Transverse colon (tissue), 4 donors: ENCODE measurements around the gene NNAT. TPM values are rescaled to one million over a fixed set of nuclear protein-coding genes. Genes with fewer than 3 reads are reported as not detected.

ENCODE experiments used
- DNase-seq: peaks from one replicate; pipeline ENCODE4 v3.0.0-alpha.2; 2019
- H3K27ac ChIP-seq, 4 donors: fragments of 200-600 bp; sonication (generic); 2 replicates each; pipeline ENCODE4 v1.5.1; 2016 to 2018; ENCODE audit warnings: inconsistent platforms in 4 of 4
- H3K27me3 ChIP-seq: fragments of 200-600 bp; sonication (generic); 2 replicates; pipeline ENCODE4 v1.5.1; 2017; ENCODE audit warnings: inconsistent platforms
- H3K36me3 ChIP-seq, 4 donors: fragments of 200-600 bp; sonication (generic); 2 replicates each; pipeline ENCODE4 v1.5.1; 2017 to 2019; ENCODE audit warnings: inconsistent platforms in 4 of 4
- H3K4me1 ChIP-seq, 4 donors: fragments of 200-600 bp; sonication (generic); 2 replicates each; pipeline ENCODE4 v1.5.1; 2017 to 2020; ENCODE audit warnings: inconsistent platforms in 4 of 4
- H3K4me3 ChIP-seq, 4 donors: fragments of 200-600 bp; sonication (generic); 1 replicate in 1 of 4; 2 replicates in 3 of 4; pipeline versions ENCODE4 v1.5.1 to v1.6.1; 2017 to 2019; ENCODE audit warnings: inconsistent platforms in 4 of 4
- H3K9me3 ChIP-seq, 2 donors: fragments of 200-600 bp; sonication (generic); 2 replicates each; pipeline ENCODE4 v1.5.1; 2017 to 2019; ENCODE audit warnings: inconsistent platforms in 2 of 2
- CTCF ChIP-seq, 5 experiments: fragments of 200-600 bp in 3 of 5; fragments of 450-650 bp in 2 of 5; sonication (generic) in 3 of 5; IDR thresholded peaks; 1 replicate in 2 of 5; 2 replicates in 3 of 5; pipeline ENCODE4 v1.5.1; 2016 to 2017; ENCODE audit warnings: antibody characterized with exemption in 5 of 5, inconsistent platforms in 3 of 5, mild to moderate bottlenecking in 2 of 5, moderate library complexity in 1 of 5
- EP300 ChIP-seq: sonication (generic); formaldehyde crosslinking; IDR thresholded peaks from one replicate; pipeline ENCODE4 v1.6.1; 2017; ENCODE audit warnings: antibody characterized with exemption, low read depth
- POLR2A ChIP-seq: fragments of 450-650 bp; IDR thresholded peaks from one replicate; pipeline ENCODE4 v1.6.1; 2016; ENCODE audit warnings: antibody characterized with exemption, mild to moderate bottlenecking, moderate library complexity
- POLR2AphosphoS5 ChIP-seq, 3 donors: sonication (generic); formaldehyde crosslinking; IDR thresholded peaks; one replicate each; pipeline ENCODE4 v1.6.1; 2016; ENCODE audit warnings: antibody characterized with exemption in 3 of 3
- WGBS, 2 donors: methylation state at CpG; one replicate each; pipeline ENCODE4 v1.1.5; 2018; ENCODE audit warnings: low coverage in 1 of 2; 5-methylcytosine and 5-hydroxymethylcytosine counted together
- in situ Hi-C, 4 donors: fragments of 200-750 bp; cut with MboI; loops; one replicate each; pipeline versions ENCODE4 v1.15.0 to v1.15.1; 2017; ENCODE audit warnings: low sequenced_read_pairs in 3 of 4, low pct_ligation_motif_present in 1 of 4, low pct_unique_long_range_greater_than_20kb in 1 of 4
- intact Hi-C: fragments of 100-400 bp; cut with DNase I; formaldehyde crosslinking; loops from one replicate; pipeline ENCODE4 v1.15.1; 2023; ENCODE audit warnings: low total_unique reads
- total RNA-seq, 4 donors: library from RNA; depleted of rRNA; stranded (reverse); fragments of >200 nt; gene quantifications; one replicate each; pipeline ENCODE4 v1.1.0, GENCODE V29; 2016

Gene NNAT
- total RNA-seq, 4 donors from 2014 or later, result 11.3 to 33.0 (median 14.3) TPM

GRCh38 chr20:37492096-37492625 lies 28.9 kb upstream of the NNAT start:
- H3K27ac ChIP-seq, result no peak overlapping the region
- in situ Hi-C loops (no loop called here), intact Hi-C loops (loop anchor here (10.0 kb wide), 1 partner anchor 47 kb away; no protein-coding TSS in a partner anchor)
- no peak overlapping the region for H3K4me3 ChIP-seq
- TF ChIP-seq CTCF (IDR thresholded peaks at IDR 0.05) (no peak), EP300 (no peak), POLR2A (no peak), POLR2AphosphoS5 (IDR thresholded peaks at IDR 0.05) (no peak)
- H3K4me1 ChIP-seq, result peaks cover 0 to 5% (median 0%) of the 10 kb centered on the region in 4 donors
- no peak for DNase-seq
- 98% methylated on average over 6 of the region's 6 CpGs; no CpG with 5 or more reads in 1 of the 2 donors for WGBS, 2 donors
- H3K36me3 ChIP-seq, result no peaks in the 10 kb centered on the region
- H3K27me3 ChIP-seq, result no peaks in the 10 kb centered on the region
- no peaks in the 10 kb centered on the region for H3K9me3 ChIP-seq

GRCh38 chr20:37492945-37493344 lies 28.1 kb upstream of the NNAT start:
- Histone ChIP-seq H3K36me3 (no peaks in the 10 kb centered on the region), H3K4me1 (peaks cover 0 to 5% (median 0%) of the 10 kb centered on the region in 4 donors), H3K27me3 (no peaks in the 10 kb centered on the region), H3K4me3 (no peak overlapping the region), H3K27ac (no peak overlapping the region), H3K9me3 (no peaks in the 10 kb centered on the region)
- 78 to 86% methylated on average over 2 of the region's 2 CpGs for WGBS, 2 donors
- intact Hi-C loops (loop anchor here (10.0 kb wide), 1 partner anchor 48 kb away; no protein-coding TSS in a partner anchor), in situ Hi-C loops (no loop called here)
- no peak for DNase-seq
- TF ChIP-seq POLR2A (no peak), CTCF (IDR thresholded peaks at IDR 0.05) (no peak), EP300 (no peak), POLR2AphosphoS5 (IDR thresholded peaks at IDR 0.05) (no peak)

- H3K36me3 ChIP-seq, result no peaks in the 10 kb centered on the region
- no peak overlapping the region for H3K4me3 ChIP-seq
- H3K9me3 ChIP-seq, result no peaks in the 10 kb centered on the region
- H3K27ac ChIP-seq, result no peak overlapping the region
- H3K27me3 ChIP-seq, result no peaks in the 10 kb centered on the region
- intact Hi-C loops, result loop anchor here (10.0 kb wide), 1 partner anchor 50 kb away; no protein-coding TSS in a partner anchor
- no peak for DNase-seq
- in situ Hi-C loops, result no loop called here
- 87% methylated on average over 8 of the region's 8 CpGs; no CpG with 5 or more reads in 1 of the 2 donors for WGBS, 2 donors
- H3K4me1 ChIP-seq, result peaks cover 0 to 5% (median 0%) of the 10 kb centered on the region in 4 donors
- TF ChIP-seq EP300 (no peak), POLR2AphosphoS5 (IDR thresholded peaks at IDR 0.05) (no peak), CTCF (IDR thresholded peaks at IDR 0.05) (no peak), POLR2A (no peak)
Observed at GRCh38 chr20:37494301-37494700, 26.7 kb upstream of the NNAT start.

- WGBS, 2 donors, result 78 to 80% methylated on average over 3 to 5 of the region's 5 CpGs
- no peak overlapping the region for H3K4me3 ChIP-seq
- H3K36me3 ChIP-seq, result no peaks in the 10 kb centered on the region
- in situ Hi-C loops (no loop called here), intact Hi-C loops (loop anchor here (10.0 kb wide), 1 partner anchor 50 kb away; no protein-coding TSS in a partner anchor)
- no peak for DNase-seq
- no peaks in the 10 kb centered on the region for H3K9me3 ChIP-seq
- no peaks in the 10 kb centered on the region for H3K27me3 ChIP-seq
- H3K27ac ChIP-seq, result no peak overlapping the region
- no peak for TF ChIP-seq POLR2A
- TF ChIP-seq EP300, result no peak
- no peak for TF ChIP-seq POLR2AphosphoS5 (IDR thresholded peaks at IDR 0.05)
- TF ChIP-seq CTCF (IDR thresholded peaks at IDR 0.05), result no peak
- H3K4me1 ChIP-seq, result peaks cover 0 to 5% (median 0%) of the 10 kb centered on the region in 4 donors
Observed at GRCh38 chr20:37494796-37495195, 26.3 kb upstream of the NNAT start.
